ENCODE measurements around the gene ENTPD8. TPM values are rescaled to one million over a fixed set of nuclear protein-coding genes. Genes with fewer than 3 reads are reported as not detected.

The ENTPD8 gene
- total RNA-seq, 1 donor: not detected

DNA sequence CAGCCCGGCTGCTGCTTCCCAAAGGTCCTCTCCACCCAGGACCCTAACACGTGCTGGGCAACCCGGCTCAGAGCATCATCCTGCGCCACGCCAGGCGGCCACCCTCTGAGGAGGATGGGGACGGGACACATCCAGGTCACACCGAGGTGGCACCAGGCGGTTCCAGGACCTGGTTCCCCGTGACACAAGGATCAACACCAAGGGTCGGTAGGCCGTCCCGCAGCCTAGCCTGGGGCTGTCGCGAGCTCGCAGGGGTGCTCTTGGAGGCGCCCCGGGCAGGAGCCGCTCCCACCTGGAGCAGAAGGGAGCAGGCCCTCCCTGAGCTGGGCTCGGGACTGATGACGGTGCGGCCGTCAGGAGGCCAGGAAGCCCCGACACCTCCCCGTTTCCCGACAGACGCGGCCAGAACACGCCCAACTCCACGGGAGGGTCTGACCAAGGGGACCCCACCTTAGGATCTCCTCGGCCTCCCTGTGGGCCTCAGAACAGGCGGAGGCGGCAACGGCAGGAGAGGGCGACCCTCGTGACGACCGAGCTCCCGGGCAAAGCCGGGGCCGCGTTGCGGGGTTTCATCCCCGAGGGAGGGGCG, 24.5 kb downstream of the ENTPD8 start:
- Histone ChIP-seq H3K27me3 (ENCODE audit: insufficient read depth, low read length) (no peaks in the 10 kb centered on the region), H3K9me3 (ENCODE audit: low read depth, low read length) (no peaks in the 10 kb centered on the region), H3K4me1 (ENCODE audit: insufficient read depth, low read length) (peaks cover 13% of the 10 kb centered on the region), H3K4me3 (ENCODE audit: insufficient read depth, low read length) (peak overlapping the region; percentile 51), H3K4me2 (ENCODE audit: insufficient read depth, low read length) (peak overlapping the region; percentile 37), H3K79me2 (ENCODE audit: insufficient read depth, low read length) (peaks cover 26% of the 10 kb centered on the region), H3K27ac (ENCODE audit: low read depth, low read length) (no peak overlapping the region), H4K20me1 (ENCODE audit: insufficient read depth, low read length) (peaks cover 12% of the 10 kb centered on the region), H3K36me3 (ENCODE audit: insufficient read depth, low read length) (no peaks in the 10 kb centered on the region), H2AFZ (ENCODE audit: low read length) (no peak overlapping the region)
- DNase-seq (ENCODE audit: insufficient read length, low spot score, missing footprints): no peak
- TF ChIP-seq, protein P1, sequence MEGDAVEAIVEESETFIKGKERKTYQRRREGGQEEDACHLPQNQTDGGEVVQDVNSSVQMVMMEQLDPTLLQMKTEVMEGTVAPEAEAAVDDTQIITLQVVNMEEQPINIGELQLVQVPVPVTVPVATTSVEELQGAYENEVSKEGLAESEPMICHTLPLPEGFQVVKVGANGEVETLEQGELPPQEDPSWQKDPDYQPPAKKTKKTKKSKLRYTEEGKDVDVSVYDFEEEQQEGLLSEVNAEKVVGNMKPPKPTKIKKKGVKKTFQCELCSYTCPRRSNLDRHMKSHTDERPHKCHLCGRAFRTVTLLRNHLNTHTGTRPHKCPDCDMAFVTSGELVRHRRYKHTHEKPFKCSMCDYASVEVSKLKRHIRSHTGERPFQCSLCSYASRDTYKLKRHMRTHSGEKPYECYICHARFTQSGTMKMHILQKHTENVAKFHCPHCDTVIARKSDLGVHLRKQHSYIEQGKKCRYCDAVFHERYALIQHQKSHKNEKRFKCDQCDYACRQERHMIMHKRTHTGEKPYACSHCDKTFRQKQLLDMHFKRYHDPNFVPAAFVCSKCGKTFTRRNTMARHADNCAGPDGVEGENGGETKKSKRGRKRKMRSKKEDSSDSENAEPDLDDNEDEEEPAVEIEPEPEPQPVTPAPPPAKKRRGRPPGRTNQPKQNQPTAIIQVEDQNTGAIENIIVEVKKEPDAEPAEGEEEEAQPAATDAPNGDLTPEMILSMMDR (IDR thresholded peaks at IDR 0.05; ENCODE audit: extremely low read depth, low read depth, low read length): no peak

DNA sequence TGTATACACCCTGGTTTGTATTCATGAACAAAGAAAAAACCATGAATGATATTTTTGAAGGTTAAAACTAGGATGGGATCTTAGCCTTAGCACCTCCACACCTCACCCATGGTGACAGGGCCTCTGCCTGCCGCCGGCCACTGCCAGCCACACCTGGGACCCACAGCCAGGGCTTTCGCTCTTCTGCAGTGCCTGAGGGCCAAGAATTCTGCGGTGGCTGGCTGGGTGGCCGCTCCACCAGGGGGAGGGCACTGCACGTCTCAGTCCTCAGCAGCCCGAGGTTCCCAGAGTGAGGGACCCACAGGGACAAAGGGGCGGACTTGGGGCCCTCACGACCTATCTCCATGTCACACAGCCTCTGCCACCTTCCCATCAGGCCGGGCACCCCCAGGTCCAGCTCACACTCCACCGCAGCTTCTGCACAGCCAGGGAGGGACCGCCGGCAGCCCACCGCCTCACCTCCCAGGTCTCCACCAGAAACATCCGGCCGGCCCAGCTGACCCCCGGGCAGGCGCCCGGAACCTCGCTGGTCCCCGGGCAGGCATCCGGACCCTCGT, 25.1 kb downstream of the ENTPD8 start:
- Histone ChIP-seq H3K79me2 (ENCODE audit: insufficient read depth, low read length) (peaks cover 20% of the 10 kb centered on the region), H4K20me1 (ENCODE audit: insufficient read depth, low read length) (peaks cover 13% of the 10 kb centered on the region), H3K4me3 (ENCODE audit: insufficient read depth, low read length) (no peak overlapping the region)

DNA sequence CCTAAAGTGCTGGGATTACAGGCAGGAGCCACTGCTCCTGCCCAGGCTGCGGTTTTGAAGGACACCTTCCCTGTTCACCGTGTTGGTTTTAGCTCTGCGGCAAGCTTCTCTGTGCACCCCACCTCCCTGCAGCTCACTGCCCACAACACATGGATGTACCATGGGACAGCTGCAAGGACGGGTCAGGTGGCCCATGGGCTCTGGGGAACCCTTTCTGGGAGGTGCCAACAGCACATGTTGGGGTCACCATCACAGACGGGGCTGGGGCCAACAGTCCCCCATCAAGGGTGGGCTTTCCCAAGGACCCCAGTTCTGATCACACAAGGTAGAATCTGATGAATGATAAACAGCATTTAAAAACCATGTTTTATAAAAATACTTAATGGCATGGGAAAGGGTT, 25.7 kb downstream of the ENTPD8 start:
- no peak overlapping the region for H3K4me3 ChIP-seq (ENCODE audit: insufficient read depth, low read length)
- no peaks in the 10 kb centered on the region for H3K36me3 ChIP-seq (ENCODE audit: insufficient read depth, low read length)
- no peak for DNase-seq (ENCODE audit: insufficient read length, low spot score, missing footprints)
- no peak overlapping the region for H3K4me2 ChIP-seq (ENCODE audit: insufficient read depth, low read length)
- TF ChIP-seq, protein P1 (IDR thresholded peaks at IDR 0.05; ENCODE audit: extremely low read depth, low read depth, low read length): no peak
- no peaks in the 10 kb centered on the region for H3K27me3 ChIP-seq (ENCODE audit: insufficient read depth, low read length)
- no peak overlapping the region for H2AFZ ChIP-seq (ENCODE audit: low read length)
- H4K20me1 ChIP-seq (ENCODE audit: insufficient read depth, low read length): peaks cover 15% of the 10 kb centered on the region
- peaks cover 17% of the 10 kb centered on the region for H3K79me2 ChIP-seq (ENCODE audit: insufficient read depth, low read length)
- H3K4me1 ChIP-seq (ENCODE audit: insufficient read depth, low read length): peaks cover 20% of the 10 kb centered on the region
- H3K27ac ChIP-seq (ENCODE audit: low read depth, low read length): no peak overlapping the region
- no peaks in the 10 kb centered on the region for H3K9me3 ChIP-seq (ENCODE audit: low read depth, low read length)

More for the DNA sequence above, 25.1 kb downstream of the ENTPD8 start:
- Histone ChIP-seq H3K4me2 (ENCODE audit: insufficient read depth, low read length) (no peak overlapping the region), H3K4me1 (ENCODE audit: insufficient read depth, low read length) (peaks cover 17% of the 10 kb centered on the region), H3K9me3 (ENCODE audit: low read depth, low read length) (no peaks in the 10 kb centered on the region), H2AFZ (ENCODE audit: low read length) (no peak overlapping the region), H3K27ac (ENCODE audit: low read depth, low read length) (no peak overlapping the region), H3K36me3 (ENCODE audit: insufficient read depth, low read length) (no peaks in the 10 kb centered on the region), H3K27me3 (ENCODE audit: insufficient read depth, low read length) (no peaks in the 10 kb centered on the region)
- TF ChIP-seq, protein P1 (IDR thresholded peaks at IDR 0.05; ENCODE audit: extremely low read depth, low read depth, low read length): no peak
- peak; percentile 87 for DNase-seq (ENCODE audit: insufficient read length, low spot score, missing footprints)

DNA sequence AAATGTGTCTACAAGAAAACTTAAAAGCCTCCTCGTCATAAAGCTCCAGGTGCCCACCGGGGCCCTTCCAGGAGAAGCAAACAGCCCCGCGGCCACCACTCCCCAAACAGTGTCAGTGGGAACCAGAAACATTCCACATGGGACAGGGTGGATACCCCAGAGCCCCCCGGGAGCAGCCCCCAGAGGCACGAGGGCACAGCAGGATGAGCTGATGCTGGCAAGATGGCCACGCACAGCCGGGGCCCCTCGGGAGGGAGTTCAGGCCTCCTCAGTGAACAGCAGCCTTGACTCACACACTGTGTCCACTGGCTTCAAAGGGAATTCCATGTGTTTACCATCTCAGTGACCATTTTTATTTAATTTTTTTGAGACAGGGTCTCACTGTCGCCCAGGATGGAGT, 28.7 kb downstream of the ENTPD8 start:
- TF ChIP-seq, protein P1 (IDR thresholded peaks at IDR 0.05; ENCODE audit: extremely low read depth, low read depth, low read length): no peak
- Histone ChIP-seq H2AFZ (ENCODE audit: low read length) (no peak overlapping the region), H3K4me3 (ENCODE audit: insufficient read depth, low read length) (no peak overlapping the region), H3K9me3 (ENCODE audit: low read depth, low read length) (no peaks in the 10 kb centered on the region), H3K36me3 (ENCODE audit: insufficient read depth, low read length) (no peaks in the 10 kb centered on the region), H3K27ac (ENCODE audit: low read depth, low read length) (peak overlapping the region; percentile 32), H3K4me2 (ENCODE audit: insufficient read depth, low read length) (peak overlapping the region; percentile 30), H3K79me2 (ENCODE audit: insufficient read depth, low read length) (peaks cover 13% of the 10 kb centered on the region), H4K20me1 (ENCODE audit: insufficient read depth, low read length) (peaks cover 17% of the 10 kb centered on the region), H3K27me3 (ENCODE audit: insufficient read depth, low read length) (no peaks in the 10 kb centered on the region), H3K4me1 (ENCODE audit: insufficient read depth, low read length) (peaks cover 27% of the 10 kb centered on the region)
- peak; percentile 97 for DNase-seq (ENCODE audit: insufficient read length, low spot score, missing footprints)

All from osteoblast (primary cell).